BE2C (cell line): Measurements from ENCODE around the gene TRA2A.
A peak's percentile ranks its signal among the peaks of the same experiment; 100 is the strongest.
"Not testable (repeated sequence)": the region's sequence is repeated elsewhere in the genome, so short reads cannot be mapped to it uniquely, and the experiment has no call there.

Source experiments
- DNase-seq: peaks from one replicate; pipeline ENCODE4 v3.0.0-alpha.2; 2020
- H3K27me3 ChIP-seq: fragments of 250-450 bp; sonication (Bioruptor Pico); 2 replicates; pipeline ENCODE4 v1.5.1; 2020; ENCODE audit warnings: mild to moderate bottlenecking
- H3K36me3 ChIP-seq: fragments of 250-450 bp; sonication (Bioruptor Pico); 2 replicates; pipeline ENCODE4 v1.5.1; 2020; ENCODE audit warnings: mild to moderate bottlenecking
- H3K4me1 ChIP-seq: fragments of 250-450 bp; sonication (Bioruptor Pico); 2 replicates; pipeline ENCODE4 v1.5.1; 2020
- H3K4me3 ChIP-seq: 2 replicates; pipeline ENCODE4 v1.5.1; 2011; ENCODE audit warnings: low read depth, low read length
- H3K9me3 ChIP-seq: fragments of 250-450 bp; sonication (Bioruptor Pico); 2 replicates; pipeline ENCODE4 v1.5.1; 2020
- TF ChIP-seq, protein P1 (sequence below): IDR thresholded peaks from 2 replicates; pipeline ENCODE4 v1.5.1; 2012; ENCODE audit warnings: mild to moderate bottlenecking, low read depth, low read length

Gene TRA2A

GRCh38 chr7:23490357-23491135 is 41.2 kb downstream of the TRA2A start:
- Histone ChIP-seq H3K4me3 (peak overlapping the region; percentile 65), H3K36me3 (no peaks in the 10 kb centered on the region; the same call in 1 of the 2 replicates), H3K9me3 (no peaks in the 10 kb centered on the region), H3K4me1 (no peaks in the 10 kb centered on the region), H3K27me3 (no peaks in the 10 kb centered on the region)
- TF ChIP-seq, protein P1, sequence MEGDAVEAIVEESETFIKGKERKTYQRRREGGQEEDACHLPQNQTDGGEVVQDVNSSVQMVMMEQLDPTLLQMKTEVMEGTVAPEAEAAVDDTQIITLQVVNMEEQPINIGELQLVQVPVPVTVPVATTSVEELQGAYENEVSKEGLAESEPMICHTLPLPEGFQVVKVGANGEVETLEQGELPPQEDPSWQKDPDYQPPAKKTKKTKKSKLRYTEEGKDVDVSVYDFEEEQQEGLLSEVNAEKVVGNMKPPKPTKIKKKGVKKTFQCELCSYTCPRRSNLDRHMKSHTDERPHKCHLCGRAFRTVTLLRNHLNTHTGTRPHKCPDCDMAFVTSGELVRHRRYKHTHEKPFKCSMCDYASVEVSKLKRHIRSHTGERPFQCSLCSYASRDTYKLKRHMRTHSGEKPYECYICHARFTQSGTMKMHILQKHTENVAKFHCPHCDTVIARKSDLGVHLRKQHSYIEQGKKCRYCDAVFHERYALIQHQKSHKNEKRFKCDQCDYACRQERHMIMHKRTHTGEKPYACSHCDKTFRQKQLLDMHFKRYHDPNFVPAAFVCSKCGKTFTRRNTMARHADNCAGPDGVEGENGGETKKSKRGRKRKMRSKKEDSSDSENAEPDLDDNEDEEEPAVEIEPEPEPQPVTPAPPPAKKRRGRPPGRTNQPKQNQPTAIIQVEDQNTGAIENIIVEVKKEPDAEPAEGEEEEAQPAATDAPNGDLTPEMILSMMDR: no peak
- DNase-seq: peak; percentile 63

DNA sequence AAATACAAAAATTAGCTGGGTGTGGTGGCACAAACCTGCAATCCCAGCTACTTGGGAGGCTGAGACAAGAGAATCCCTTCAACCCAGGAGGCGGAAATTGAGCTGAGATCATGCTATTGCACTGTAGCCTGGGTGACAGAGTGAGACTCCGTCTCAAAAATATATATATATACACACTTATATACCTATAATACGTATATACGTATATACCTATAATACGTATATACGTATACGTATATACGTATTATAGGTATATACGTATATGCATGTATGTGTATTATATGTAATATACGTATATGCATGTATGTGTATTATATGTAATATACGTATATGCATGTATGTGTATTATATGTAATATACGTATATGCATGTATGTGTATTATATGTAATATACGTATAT is 43.1 kb downstream of the TRA2A start:
- DNase-seq, H3K27me3 ChIP-seq, H3K4me3 ChIP-seq, H3K9me3 ChIP-seq, H3K36me3 ChIP-seq, H3K4me1 ChIP-seq: not testable (repeated sequence)

- no peaks in the 10 kb centered on the region; the same call in 1 of the 2 replicates for H3K36me3 ChIP-seq
- H3K9me3 ChIP-seq: no peaks in the 10 kb centered on the region
Measured at GRCh38 chr7:23487670-23488069, 44.1 kb downstream of the TRA2A start.

GRCh38 chr7:23486002-23486773 is 45.6 kb downstream of the TRA2A start:
- no peaks in the 10 kb centered on the region for H3K9me3 ChIP-seq
- DNase-seq: no peak
- TF ChIP-seq, protein P1: no peak
- H3K36me3 ChIP-seq: no peaks in the 10 kb centered on the region; the same call in 1 of the 2 replicates
- no peak overlapping the region for H3K4me3 ChIP-seq
- no peaks in the 10 kb centered on the region for H3K4me1 ChIP-seq
- no peaks in the 10 kb centered on the region for H3K27me3 ChIP-seq

More at GRCh38 chr7:23487670-23488069, 44.1 kb downstream of the TRA2A start:
- H3K4me1 ChIP-seq: no peaks in the 10 kb centered on the region
- DNase-seq: no peak
- TF ChIP-seq, protein P1: no peak
- no peaks in the 10 kb centered on the region for H3K27me3 ChIP-seq
- no peak overlapping the region for H3K4me3 ChIP-seq

DNA sequence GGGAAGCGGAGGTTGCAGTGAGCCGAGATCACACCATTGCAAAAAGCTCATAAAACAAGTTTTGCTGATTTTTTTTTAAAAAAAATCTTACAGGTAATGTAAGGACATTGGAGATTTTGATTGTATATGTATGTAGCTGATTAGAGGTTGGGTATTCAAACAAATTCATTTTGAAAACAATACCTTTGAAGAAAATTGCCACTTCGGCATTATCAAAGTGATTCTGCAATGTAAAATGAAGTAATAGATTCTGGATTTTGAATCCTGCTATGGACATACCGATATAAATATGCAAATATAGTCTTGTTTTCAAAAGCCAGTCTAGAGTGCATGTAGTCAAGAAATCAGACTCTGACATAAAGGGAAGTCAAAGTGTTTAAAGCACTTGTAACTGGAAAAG is 49.1 kb downstream of the TRA2A start:
- Histone ChIP-seq H3K27me3 (no peaks in the 10 kb centered on the region), H3K4me1 (no peaks in the 10 kb centered on the region; the same call in 1 of the 2 replicates), H3K4me3 (no peak overlapping the region), H3K9me3 (no peaks in the 10 kb centered on the region), H3K36me3 (no peaks in the 10 kb centered on the region; the same call in 1 of the 2 replicates)
- TF ChIP-seq, protein P1: no peak
- no peak for DNase-seq

DNA sequence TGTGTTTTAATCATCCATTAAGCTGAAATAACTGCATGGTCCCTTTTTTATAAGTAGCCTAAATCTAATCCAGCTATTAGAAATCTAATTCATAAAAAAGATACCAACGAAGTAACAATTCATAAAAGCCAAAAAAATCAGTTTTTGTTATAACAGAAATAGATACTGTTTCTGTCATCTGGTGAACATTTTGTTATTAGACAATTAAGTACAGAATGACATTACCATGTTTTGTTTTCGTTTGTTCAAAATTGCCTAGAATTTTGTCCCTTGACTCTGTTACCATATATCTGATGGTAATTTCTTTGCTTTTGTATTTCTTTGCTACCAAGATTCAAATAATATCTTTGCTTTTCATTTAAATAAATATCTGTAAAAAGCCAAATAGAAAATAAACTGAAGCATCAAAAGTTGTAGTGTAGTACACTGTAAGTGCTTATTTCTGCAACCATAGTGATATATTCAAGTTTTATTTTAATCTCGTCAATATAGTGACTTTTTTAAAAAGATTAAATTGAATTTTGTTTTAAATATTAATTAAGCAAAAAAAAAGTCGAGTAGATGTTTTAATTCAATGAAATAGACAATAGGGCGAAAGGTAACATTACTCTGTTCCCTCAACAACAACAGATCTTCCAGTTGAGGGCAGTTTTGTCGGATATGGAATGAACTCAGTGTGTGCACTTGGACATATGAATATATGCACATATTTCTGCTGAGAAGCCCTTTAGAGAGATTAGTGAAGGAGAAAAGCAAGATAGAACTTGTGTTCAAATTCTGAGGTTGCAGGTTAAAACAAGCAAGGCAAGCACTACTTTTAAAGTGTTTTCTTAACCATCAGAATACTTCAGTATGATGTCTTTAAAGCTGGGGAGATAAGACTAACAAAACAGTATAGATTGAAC is 53.6 kb downstream of the TRA2A start:
- H3K4me3 ChIP-seq: no peak overlapping the region
- H3K9me3 ChIP-seq: no peaks in the 10 kb centered on the region
- TF ChIP-seq, protein P1: no peak
- no peaks in the 10 kb centered on the region; the same call in 1 of the 2 replicates for H3K36me3 ChIP-seq
- DNase-seq: no peak
- no peaks in the 10 kb centered on the region; the same call in 1 of the 2 replicates for H3K4me1 ChIP-seq
- no peaks in the 10 kb centered on the region for H3K27me3 ChIP-seq
